ENCODE measurements around the gene OTUD3.

OTUD3 gene

DNA sequence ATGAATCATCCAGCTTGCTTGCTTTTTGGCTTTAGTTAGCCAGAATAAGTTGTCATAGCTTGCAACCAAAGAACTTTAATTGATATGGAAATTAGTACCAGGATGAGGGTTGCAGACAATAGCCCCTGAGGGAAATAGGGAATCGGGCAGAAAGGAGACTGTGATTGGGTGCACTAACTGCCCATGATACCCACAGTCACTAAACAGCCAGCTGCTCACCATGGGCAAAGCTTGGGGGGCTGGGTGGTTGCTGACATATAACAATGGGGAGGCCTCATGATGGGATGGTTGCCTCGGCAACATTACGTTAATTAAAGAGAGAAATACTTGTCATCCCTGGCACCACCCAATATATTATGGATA is 59.0 kb downstream of the OTUD3 start:
- Histone ChIP-seq H3K79me2 (ENCODE audit: control insufficient read depth, low read length) (no peaks in the 10 kb centered on the region), H3K36me3 (ENCODE audit: control insufficient read depth, low read length) (no peaks in the 10 kb centered on the region), H3K4me2 (ENCODE audit: low read length) (no peak overlapping the region), H3K27me3 (ENCODE audit: control insufficient read depth, low read length) (0 out of 2 replicates have a peak, but pooled peaks cover 3% of the 10 kb centered on the region), H3F3A (ENCODE audit: control insufficient read depth, insufficient read depth) (no peaks in the 10 kb centered on the region), H3K27ac (ENCODE audit: low read depth, low read length) (no peak overlapping the region), H3K4me3 (ENCODE audit: low read length) (no peak overlapping the region), H3K9me2 (replicated peaks; ENCODE audit: control insufficient read depth, low read length) (no peaks in the 10 kb centered on the region), H4K20me1 (ENCODE audit: control insufficient read depth, insufficient read depth, low read depth, low read length) (no peaks in the 10 kb centered on the region), H3K4me1 (ENCODE audit: control insufficient read depth, low read length) (no peaks in the 10 kb centered on the region), H3K9me3 (ENCODE audit: control insufficient read depth, insufficient read depth, low read length) (no peaks in the 10 kb centered on the region)
- TF ChIP-seq EZH2phosphoT487 (IDR thresholded peaks at IDR 0.05; ENCODE audit: borderline replicate concordance, low read length) (no peak), CTCF (IDR thresholded peaks at IDR 0.05; ENCODE audit: low read depth, low read length, poor library complexity, severe bottlenecking) (no peak)

DNA sequence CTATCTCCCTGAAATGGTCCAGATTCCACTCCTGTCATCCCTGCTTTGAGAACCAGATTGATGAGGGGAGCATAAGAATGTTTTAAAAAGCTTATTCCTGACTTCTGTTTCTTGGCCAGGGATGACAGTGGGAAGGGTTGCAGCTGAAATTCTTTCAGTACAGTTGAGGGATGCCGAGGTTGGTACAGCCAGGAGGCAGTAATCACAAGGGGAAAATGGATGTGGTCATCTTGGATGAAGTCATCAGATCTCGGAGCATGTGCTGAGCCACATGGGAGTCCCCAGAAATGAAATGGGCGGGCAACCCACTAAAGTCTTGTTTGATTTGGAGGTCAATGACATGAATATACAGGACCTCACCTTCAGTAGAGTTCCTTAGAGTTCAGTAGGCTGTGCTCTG is 59.9 kb downstream of the OTUD3 start:
- H3K4me1 ChIP-seq (ENCODE audit: control insufficient read depth, low read length), result no peaks in the 10 kb centered on the region
- H3K79me2 ChIP-seq (ENCODE audit: control insufficient read depth, low read length), result no peaks in the 10 kb centered on the region
- no peaks in the 10 kb centered on the region for H3F3A ChIP-seq (ENCODE audit: control insufficient read depth, insufficient read depth)
- no peak overlapping the region for H3K4me3 ChIP-seq (ENCODE audit: low read length)
- no peaks in the 10 kb centered on the region for H3K36me3 ChIP-seq (ENCODE audit: control insufficient read depth, low read length)
- no peak overlapping the region for H3K4me2 ChIP-seq (ENCODE audit: low read length)
- TF ChIP-seq EZH2phosphoT487 (IDR thresholded peaks at IDR 0.05; ENCODE audit: borderline replicate concordance, low read length), result no peak
- TF ChIP-seq CTCF (IDR thresholded peaks at IDR 0.05; ENCODE audit: low read depth, low read length, poor library complexity, severe bottlenecking), result no peak
- no peaks in the 10 kb centered on the region for H4K20me1 ChIP-seq (ENCODE audit: control insufficient read depth, insufficient read depth, low read depth, low read length)
- H3K27me3 ChIP-seq (ENCODE audit: control insufficient read depth, low read length), result 0 out of 2 replicates have a peak, but pooled peaks cover 3% of the 10 kb centered on the region
- no peaks in the 10 kb centered on the region for H3K9me2 ChIP-seq (replicated peaks; ENCODE audit: control insufficient read depth, low read length)
- H3K27ac ChIP-seq (ENCODE audit: low read depth, low read length), result no peak overlapping the region
- no peaks in the 10 kb centered on the region for H3K9me3 ChIP-seq (ENCODE audit: control insufficient read depth, insufficient read depth, low read length)

GRCh38 chr1:19942657-19943056 is 60.5 kb downstream of the OTUD3 start:
- Histone ChIP-seq H3K4me1 (ENCODE audit: control insufficient read depth, low read length) (no peaks in the 10 kb centered on the region), H3K9me2 (replicated peaks; ENCODE audit: control insufficient read depth, low read length) (no peaks in the 10 kb centered on the region), H3K4me3 (ENCODE audit: low read length) (no peak overlapping the region), H3K4me2 (ENCODE audit: low read length) (no peak overlapping the region), H3K79me2 (ENCODE audit: control insufficient read depth, low read length) (no peaks in the 10 kb centered on the region), H3K9me3 (ENCODE audit: control insufficient read depth, insufficient read depth, low read length) (no peaks in the 10 kb centered on the region), H3K27ac (ENCODE audit: low read depth, low read length) (no peak overlapping the region), H3K27me3 (ENCODE audit: control insufficient read depth, low read length) (0 out of 2 replicates have a peak, but pooled peaks cover 3% of the 10 kb centered on the region), H3F3A (ENCODE audit: control insufficient read depth, insufficient read depth) (no peaks in the 10 kb centered on the region), H3K36me3 (ENCODE audit: control insufficient read depth, low read length) (no peaks in the 10 kb centered on the region), H4K20me1 (ENCODE audit: control insufficient read depth, insufficient read depth, low read depth, low read length) (no peaks in the 10 kb centered on the region)
- TF ChIP-seq EZH2phosphoT487 (IDR thresholded peaks at IDR 0.05; ENCODE audit: borderline replicate concordance, low read length) (no peak), CTCF (IDR thresholded peaks at IDR 0.05; ENCODE audit: low read depth, low read length, poor library complexity, severe bottlenecking) (no peak)

DNA sequence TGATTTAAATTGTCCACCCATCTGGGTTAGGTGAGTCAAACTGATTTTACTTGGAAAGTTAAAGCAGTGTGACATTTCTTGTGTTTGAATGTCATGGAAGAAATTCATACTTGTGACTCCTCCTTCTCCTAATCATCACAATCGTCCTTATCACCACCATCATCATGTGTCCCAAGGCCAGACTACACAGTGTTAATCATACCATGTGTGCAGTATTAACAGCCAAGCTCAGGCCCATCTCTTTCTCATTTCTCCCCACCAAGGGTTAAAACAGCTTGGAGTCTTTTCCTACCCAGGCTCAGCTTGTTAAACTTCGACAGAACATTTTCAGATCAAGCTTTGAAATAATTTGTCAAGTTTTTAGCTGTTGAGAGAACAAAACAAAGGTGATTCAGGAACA is 63.7 kb downstream of the OTUD3 start:
- H3K9me3 ChIP-seq (ENCODE audit: control insufficient read depth, insufficient read depth, low read length), result no peaks in the 10 kb centered on the region

More for the DNA sequence above, 63.7 kb downstream of the OTUD3 start:
- Histone ChIP-seq H3K79me2 (ENCODE audit: control insufficient read depth, low read length) (no peaks in the 10 kb centered on the region), H3K4me3 (ENCODE audit: low read length) (no peak overlapping the region), H3K36me3 (ENCODE audit: control insufficient read depth, low read length) (no peaks in the 10 kb centered on the region), H3K9me2 (replicated peaks; ENCODE audit: control insufficient read depth, low read length) (no peaks in the 10 kb centered on the region), H3F3A (ENCODE audit: control insufficient read depth, insufficient read depth) (no peaks in the 10 kb centered on the region), H3K27me3 (ENCODE audit: control insufficient read depth, low read length) (0 out of 2 replicates have a peak, but pooled peaks cover 3% of the 10 kb centered on the region), H3K4me1 (ENCODE audit: control insufficient read depth, low read length) (no peaks in the 10 kb centered on the region), H3K4me2 (ENCODE audit: low read length) (no peak overlapping the region), H3K27ac (ENCODE audit: low read depth, low read length) (no peak overlapping the region), H4K20me1 (ENCODE audit: control insufficient read depth, insufficient read depth, low read depth, low read length) (no peaks in the 10 kb centered on the region)
- no peak for TF ChIP-seq CTCF (IDR thresholded peaks at IDR 0.05; ENCODE audit: low read depth, low read length, poor library complexity, severe bottlenecking)
